T-cell (primary cell): Measurements from ENCODE around the gene TTC33. TPM values are rescaled to one million over a fixed set of nuclear protein-coding genes. Genes with fewer than 3 reads are reported as not detected.
A peak's percentile ranks its signal among the peaks of the same experiment; 100 is the strongest.

ENCODE experiments used
- ATAC-seq, 4 experiments: fragments of 200-7000 bp in 3 of 4; fragments of 150-1000 bp in 1 of 4; cut with Tn5 transposase; replicated peaks in 1 of 4; 1 replicate in 3 of 4; 2 replicates in 1 of 4; pipeline ENCODE4 v1.10.0; 2021; ENCODE audit warnings: moderate library complexity in 3 of 4, mild to moderate bottlenecking in 2 of 4, moderate number of reproducible peaks in 1 of 4
- CTCF ChIA-PET, 2 donors: fragments of 300-600 bp; sonication (Branson Sonifier 250); formaldehyde crosslinking; loops; one replicate each; lab custom pipeline; 2022; ENCODE audit warnings: antibody characterized with exemption in 2 of 2; lab: Charles Lee
- POLR2A ChIA-PET, 2 donors: fragments of 300-600 bp; sonication (Branson Sonifier 250); formaldehyde crosslinking; loops; one replicate each; lab custom pipeline; 2022; ENCODE audit warnings: antibody characterized with exemption in 2 of 2; lab: Charles Lee
- DNase-seq, 35 experiments: peaks; one replicate each; pipeline versions ENCODE4 v3.0.0 to v3.0.0-alpha.2; 2013 to 2023
- H3K27ac ChIP-seq: one replicate; pipeline ENCODE4 v1.5.1; 2013; ENCODE audit warnings: low read length
- H3K27me3 ChIP-seq, 2 experiments: replicated peaks in 1 of 2; 1 replicate in 1 of 2; 2 replicates in 1 of 2; pipeline versions ENCODE4 v1.6.1 to v1.7.0; 2013; ENCODE audit warnings: low read length in 1 of 2, mixed read lengths in 1 of 2; ENCODE audit not compliant: control insufficient read depth in 2 of 2, insufficient read depth in 2 of 2; ENCODE audit errors: extremely low read depth in 1 of 2
- H3K36me3 ChIP-seq, 2 donors: 1 replicate in 1 of 2; 2 replicates in 1 of 2; pipeline versions ENCODE4 v1.6.1 to v1.7.0; 2013; ENCODE audit warnings: low read length in 1 of 2; ENCODE audit not compliant: control insufficient read depth in 2 of 2, insufficient read depth in 1 of 2; ENCODE audit errors: extremely low read depth in 1 of 2
- H3K4me1 ChIP-seq, 2 experiments: 1 replicate in 1 of 2; 2 replicates in 1 of 2; pipeline versions ENCODE4 v1.6.1 to v1.7.0; 2013; ENCODE audit warnings: low read length in 2 of 2, mixed read lengths in 1 of 2; ENCODE audit not compliant: insufficient read depth in 2 of 2, control insufficient read depth in 1 of 2; ENCODE audit errors: extremely low read depth in 1 of 2
- H3K4me3 ChIP-seq, 2 donors: 1 replicate in 1 of 2; 2 replicates in 1 of 2; pipeline versions ENCODE4 v1.5.1 to v1.7.0; 2013; ENCODE audit warnings: mild to moderate bottlenecking in 2 of 2, low read length in 1 of 2, moderate library complexity in 1 of 2; ENCODE audit not compliant: control insufficient read depth in 1 of 2; ENCODE audit errors: extremely low read depth in 1 of 2
- H3K9me3 ChIP-seq: 2 replicates; pipeline ENCODE4 v1.7.0; 2013
- H3K27ac Mint-ChIP-seq, 2 donors: one replicate each; pipeline ENCODE4 v1.8.0; 2020 to 2021; ENCODE audit warnings: mild to moderate bottlenecking in 2 of 2, mixed read lengths in 2 of 2
- H3K27me3 Mint-ChIP-seq, 2 donors: one replicate each; pipeline ENCODE4 v1.8.0; 2021 to 2022; ENCODE audit warnings: mixed read lengths in 2 of 2
- H3K36me3 Mint-ChIP-seq: one replicate; pipeline ENCODE4 v1.8.0; 2021; ENCODE audit warnings: mixed read lengths
- H3K4me1 Mint-ChIP-seq, 3 donors: one replicate each; pipeline ENCODE4 v1.8.0; 2020 to 2022; ENCODE audit warnings: mixed read lengths in 3 of 3, mild to moderate bottlenecking in 1 of 3
- H3K4me3 Mint-ChIP-seq, 3 donors: one replicate each; pipeline ENCODE4 v1.8.0; 2020 to 2022; ENCODE audit warnings: mild to moderate bottlenecking in 3 of 3, mixed read lengths in 3 of 3, moderate library complexity in 3 of 3
- H3K9me3 Mint-ChIP-seq, 3 donors: one replicate each; pipeline ENCODE4 v1.8.0; 2020 to 2022; ENCODE audit warnings: mixed read lengths in 3 of 3
- WGBS: methylation state at CpG from one replicate; pipeline ENCODE4 v1.1.5; 2013; ENCODE audit warnings: missing lambda C conversion rate; ENCODE audit not compliant: insufficient coverage; 5-methylcytosine and 5-hydroxymethylcytosine counted together
- total RNA-seq, 35 experiments: library from RNA in 6 of 35; stranded (reverse) in 6 of 35; fragments of 120-200 nt in 1 of 35; gene quantifications; one replicate each; pipeline versions ENCODE4 v1.2.1 to v1.2.4 and lab custom pipeline; 2013 to 2026

Gene TTC33
- total RNA-seq, 5 donors from 2014 or later (not counting 1 experiment from before 2014, with no cell fraction given): 8.3 to 15.4 (median 13.6) TPM

DNA sequence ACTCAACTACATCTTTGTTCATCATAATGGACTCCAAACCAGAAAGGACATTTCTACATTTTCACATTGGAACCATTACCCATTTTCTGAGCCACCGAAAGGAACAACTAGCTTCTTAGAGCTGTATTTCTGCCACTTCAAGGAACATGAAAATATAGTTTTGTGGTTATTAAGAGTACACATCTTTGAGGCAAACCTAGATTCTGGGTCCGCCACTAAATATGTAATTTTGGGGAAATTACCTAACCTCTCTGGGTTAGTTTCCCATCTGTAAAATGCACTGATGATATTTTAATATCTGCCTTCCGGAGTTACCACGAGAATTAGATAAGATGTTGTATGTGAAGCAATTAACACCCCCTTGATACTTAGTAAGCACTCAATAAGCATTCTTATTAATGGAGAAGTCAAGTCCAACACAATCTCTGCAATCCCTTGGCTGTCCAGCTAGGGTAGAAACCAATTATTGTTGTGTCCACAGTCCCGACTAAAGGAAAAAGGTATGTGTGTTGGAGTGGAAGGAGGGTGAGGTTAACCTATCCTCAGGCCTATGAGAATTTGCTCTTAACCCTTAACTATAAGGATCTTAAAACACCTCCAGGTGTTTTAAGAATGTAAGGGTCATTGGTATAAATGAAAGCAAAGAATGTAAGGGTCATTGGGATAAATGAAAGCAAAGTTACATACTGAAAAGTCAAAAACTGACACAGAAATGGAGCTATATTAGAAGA, 170.1 kb downstream of the TTC33 start:
- H3K4me3 Mint-ChIP-seq: no peak overlapping the region
- H3K36me3 ChIP-seq: no peaks in the 10 kb centered on the region
- no peaks in the 10 kb centered on the region for H3K4me1 ChIP-seq
- no CpG with 5 or more reads among the region's 5 CpGs for WGBS
- H3K4me3 ChIP-seq: no peak overlapping the region
- peaks cover 5 to 16% (median 7%) of the 10 kb centered on the region in 3 donors for H3K4me1 Mint-ChIP-seq
- H3K9me3 Mint-ChIP-seq: peaks cover 0 to 6% (median 3%) of the 10 kb centered on the region in 3 donors
- no peaks in the 10 kb centered on the region for H3K36me3 Mint-ChIP-seq
- no peaks in the 10 kb centered on the region for H3K9me3 ChIP-seq
- ChIA-PET CTCF (no interaction called here), POLR2A (no interaction called here)
- no peak overlapping the region for H3K27ac Mint-ChIP-seq
- no peaks in the 10 kb centered on the region for H3K27me3 Mint-ChIP-seq
- H3K27ac ChIP-seq: no peak overlapping the region
- no peak for DNase-seq
- no peaks in the 10 kb centered on the region for H3K27me3 ChIP-seq
- ATAC-seq: no peak

DNA sequence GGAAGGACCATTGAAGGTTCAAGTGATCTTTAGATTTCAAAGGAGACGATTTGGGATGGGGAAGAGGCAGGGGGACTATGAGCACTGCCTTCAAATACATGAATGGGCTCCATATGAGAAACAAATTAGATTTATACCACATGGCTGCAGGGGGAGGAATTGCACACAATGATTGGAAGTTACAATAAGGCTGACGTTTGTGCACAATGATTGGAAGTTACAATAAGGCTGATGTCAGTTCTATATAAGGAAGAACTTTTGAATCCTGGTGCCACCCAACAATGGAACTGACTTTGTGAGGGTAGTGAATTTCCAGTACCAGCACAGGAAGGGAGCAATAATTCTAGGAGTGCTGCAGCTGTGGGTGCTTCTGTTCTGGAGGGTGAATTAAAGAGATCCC, 171.7 kb downstream of the TTC33 start:
- Histone ChIP-seq H3K36me3 (no peaks in the 10 kb centered on the region), H3K9me3 (no peaks in the 10 kb centered on the region), H3K27ac (no peak overlapping the region), H3K4me1 (no peaks in the 10 kb centered on the region), H3K27me3 (no peaks in the 10 kb centered on the region), H3K4me3 (no peak overlapping the region)
- Mint-ChIP-seq H3K4me1 (peaks cover 13 to 24% (median 17%) of the 10 kb centered on the region in 3 donors), H3K9me3 (no peaks in the 10 kb centered on the region), H3K36me3 (no peaks in the 10 kb centered on the region), H3K4me3 (no peak overlapping the region), H3K27me3 (no peaks in the 10 kb centered on the region), H3K27ac (no peak overlapping the region)
- CTCF ChIA-PET: no interaction called here
- DNase-seq (no peak), ATAC-seq (no peak)
- POLR2A ChIA-PET: no interaction called here
- WGBS: no CpG with 5 or more reads among the region's 2 CpGs

DNA sequence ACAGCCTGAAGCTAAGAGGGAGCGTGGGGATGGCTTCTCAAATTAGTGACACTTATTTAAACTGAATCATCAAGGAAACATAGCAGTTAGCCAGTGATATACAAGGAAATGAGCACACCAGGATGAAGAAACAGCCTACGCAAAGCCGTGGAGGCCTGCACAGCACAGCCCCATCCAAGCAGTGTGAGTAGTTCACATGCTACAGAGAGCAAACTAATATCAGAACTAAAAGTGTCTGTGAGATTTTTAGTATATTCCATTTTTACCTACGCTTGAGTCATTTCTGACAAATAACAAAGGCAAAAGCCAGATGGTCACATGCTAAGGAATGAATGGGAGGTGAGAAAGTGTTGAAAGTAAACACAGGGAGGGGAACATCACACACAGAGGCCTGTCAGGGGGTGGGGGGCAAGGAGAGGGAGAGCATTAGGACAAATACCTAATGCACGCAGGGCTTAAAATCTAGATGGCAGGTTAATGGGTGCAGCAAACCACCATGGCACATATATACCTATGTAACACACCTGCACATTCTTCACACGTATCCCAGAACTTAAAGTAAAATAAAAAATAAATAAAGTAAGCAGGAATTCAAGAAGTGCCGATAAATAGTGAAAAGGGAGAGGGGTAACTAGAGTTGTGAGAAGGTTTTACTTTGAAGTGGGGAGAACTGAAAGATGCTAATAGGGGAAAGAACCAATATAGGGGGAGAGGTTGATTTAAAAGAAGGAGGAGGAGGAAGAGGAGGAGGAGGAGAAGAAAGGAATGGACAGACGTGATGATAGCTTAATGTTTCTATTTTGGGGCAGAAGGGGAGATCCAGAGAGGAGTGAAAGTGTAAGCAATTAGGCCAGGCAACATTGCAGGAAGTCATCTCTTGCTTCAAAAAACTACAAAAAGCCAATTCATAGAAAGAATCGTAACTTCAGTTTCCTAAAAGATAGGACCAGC, 177.0 kb downstream of the TTC33 start:
- Mint-ChIP-seq H3K36me3 (no peaks in the 10 kb centered on the region), H3K9me3 (peaks cover 0 to 3% (median 0%) of the 10 kb centered on the region in 3 donors), H3K4me1 (peaks cover 19 to 26% (median 22%) of the 10 kb centered on the region in 3 donors), H3K4me3 (peak overlapping the region; percentile 56 to 64 (median 57)), H3K27me3 (no peaks in the 10 kb centered on the region), H3K27ac (peak overlapping the region; percentile 63 to 64)
- DNase-seq (peak in 1 of 35 experiments; percentile 17), ATAC-seq (peak in 3 of 4 experiments; percentile 36 to 38 (median 37))
- ChIA-PET POLR2A (interaction anchor here (0.6 to 0.7 kb wide), 2 partner anchors 178 to 307 kb away, joined by 3 read pairs; no protein-coding TSS in a partner anchor), CTCF (no interaction called here)
- 17% methylated on average over 2 of the region's 9 CpGs for WGBS
- Histone ChIP-seq H3K4me3 (no peak overlapping the region), H3K27ac (no peak overlapping the region), H3K9me3 (no peaks in the 10 kb centered on the region), H3K36me3 (no peaks in the 10 kb centered on the region), H3K27me3 (no peaks in the 10 kb centered on the region), H3K4me1 (peaks cover 0 to 5% of the 10 kb centered on the region in 2 experiments)

DNA sequence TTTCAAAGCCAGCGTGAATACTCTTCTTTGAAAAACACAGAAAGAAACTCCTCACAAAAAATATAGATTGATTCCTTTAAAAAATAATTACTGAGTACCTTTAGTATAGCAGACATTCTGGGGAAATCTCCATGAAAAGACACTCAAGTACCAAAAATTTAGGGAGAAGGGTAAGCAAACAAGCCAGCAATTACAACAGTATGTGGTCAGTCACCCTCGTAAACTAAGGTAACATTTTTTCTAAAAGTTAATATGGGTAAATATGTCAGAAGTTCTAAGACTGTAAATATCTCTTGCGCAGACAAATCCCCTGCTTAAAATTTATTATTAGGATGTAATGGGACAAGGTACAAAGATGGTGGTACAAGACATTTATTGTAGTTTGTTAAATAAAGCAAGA, 178.0 kb downstream of the TTC33 start:
- no CpG with 5 or more reads among the region's 3 CpGs for WGBS
- CTCF ChIA-PET: no interaction called here

DNA sequence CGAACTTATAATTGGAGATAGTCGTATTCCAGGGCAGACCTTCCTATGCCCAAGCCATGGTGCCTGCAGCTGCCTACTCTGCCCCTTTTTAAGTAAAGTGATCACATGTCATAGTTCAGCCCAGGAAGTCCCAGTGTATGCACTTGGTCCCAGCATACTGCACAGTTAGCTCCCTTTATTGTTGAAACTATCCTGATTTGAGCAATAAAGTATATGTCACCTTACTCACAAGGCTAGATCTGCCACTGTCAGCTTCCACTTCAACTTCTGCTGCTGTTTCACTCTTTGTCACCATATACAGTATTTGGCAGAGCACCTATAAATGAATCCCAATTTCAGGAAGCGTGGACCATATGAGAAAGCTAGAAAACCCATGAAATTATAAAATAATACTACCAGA, 179.8 kb downstream of the TTC33 start:
- DNase-seq (no peak), ATAC-seq (no peak)
- H3K36me3 ChIP-seq: no peaks in the 10 kb centered on the region
- WGBS: 100% methylated on average over 2 of the region's 3 CpGs
- Mint-ChIP-seq H3K4me1 (peaks cover 19 to 26% (median 22%) of the 10 kb centered on the region in 3 donors), H3K27me3 (no peaks in the 10 kb centered on the region), H3K27ac (no peak overlapping the region), H3K36me3 (no peaks in the 10 kb centered on the region), H3K9me3 (peaks cover 0 to 3% (median 0%) of the 10 kb centered on the region in 3 donors), H3K4me3 (no peak overlapping the region)
- peaks cover 0 to 5% of the 10 kb centered on the region in 2 experiments for H3K4me1 ChIP-seq
- no peaks in the 10 kb centered on the region for H3K27me3 ChIP-seq
- H3K9me3 ChIP-seq: no peaks in the 10 kb centered on the region
- ChIA-PET POLR2A (no interaction called here), CTCF (interaction anchor here in 1 of 2 donors (0.7 kb wide), 1 partner anchor 43 kb away, joined by 3 read pairs; no protein-coding TSS in a partner anchor)
- H3K4me3 ChIP-seq: no peak overlapping the region
- no peak overlapping the region for H3K27ac ChIP-seq

More for the DNA sequence above, 178.0 kb downstream of the TTC33 start:
- Histone ChIP-seq H3K4me1 (peaks cover 0 to 5% of the 10 kb centered on the region in 2 experiments), H3K9me3 (no peaks in the 10 kb centered on the region), H3K4me3 (no peak overlapping the region), H3K27ac (no peak overlapping the region), H3K27me3 (no peaks in the 10 kb centered on the region), H3K36me3 (no peaks in the 10 kb centered on the region)
- POLR2A ChIA-PET: interaction anchor here in 1 of 2 donors (0.6 kb wide), 1 partner anchor 306 kb away, joined by 3 read pairs; no protein-coding TSS in a partner anchor
- H3K9me3 Mint-ChIP-seq: peaks cover 0 to 3% (median 0%) of the 10 kb centered on the region in 3 donors
- H3K36me3 Mint-ChIP-seq: no peaks in the 10 kb centered on the region
- ATAC-seq (no peak), DNase-seq (no peak)
- no peaks in the 10 kb centered on the region for H3K27me3 Mint-ChIP-seq
- no peak overlapping the region for H3K27ac Mint-ChIP-seq
- no peak overlapping the region for H3K4me3 Mint-ChIP-seq
- peaks cover 19 to 26% (median 22%) of the 10 kb centered on the region in 3 donors for H3K4me1 Mint-ChIP-seq

DNA sequence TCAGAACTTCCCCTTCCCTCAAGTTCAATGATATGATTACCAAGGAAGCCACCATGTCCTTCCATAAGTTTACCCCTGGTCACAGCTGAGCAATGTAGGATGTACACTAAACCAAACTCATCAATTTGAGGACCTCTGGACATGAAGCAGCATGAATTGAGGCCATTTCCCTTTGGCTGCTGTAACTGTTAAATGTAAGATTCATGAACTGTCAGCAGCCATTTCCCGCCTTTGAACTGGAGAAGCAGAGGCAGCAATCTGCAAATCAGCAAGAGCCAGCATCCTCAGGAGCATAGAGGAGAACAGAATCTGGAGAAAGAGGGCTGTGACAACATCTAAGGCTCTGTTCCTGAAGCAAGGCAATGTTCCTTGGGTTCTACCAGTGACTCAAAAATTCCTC, 180.3 kb downstream of the TTC33 start:
- ATAC-seq (no peak), DNase-seq (no peak)
- peaks cover 0 to 5% of the 10 kb centered on the region in 2 experiments for H3K4me1 ChIP-seq
- no peak overlapping the region for H3K27ac ChIP-seq
- no peaks in the 10 kb centered on the region for H3K36me3 Mint-ChIP-seq
- no peak overlapping the region for H3K27ac Mint-ChIP-seq
- H3K27me3 Mint-ChIP-seq: no peaks in the 10 kb centered on the region
- peaks cover 0 to 3% (median 0%) of the 10 kb centered on the region in 3 donors for H3K9me3 Mint-ChIP-seq
- 100% methylated on average over 1 of the region's 1 CpG for WGBS
- H3K4me1 Mint-ChIP-seq: peaks cover 18 to 26% (median 20%) of the 10 kb centered on the region in 3 donors
- H3K4me3 ChIP-seq: no peak overlapping the region
- POLR2A ChIA-PET: no interaction called here
- no peaks in the 10 kb centered on the region for H3K36me3 ChIP-seq
- CTCF ChIA-PET: interaction anchor here in 1 of 2 donors (0.7 kb wide), 1 partner anchor 43 kb away, joined by 3 read pairs; no protein-coding TSS in a partner anchor
- no peak overlapping the region for H3K4me3 Mint-ChIP-seq
- H3K9me3 ChIP-seq: no peaks in the 10 kb centered on the region
- no peaks in the 10 kb centered on the region for H3K27me3 ChIP-seq
